Measurements from ENCODE around the gene TAMALIN.

TAMALIN gene

DNA sequence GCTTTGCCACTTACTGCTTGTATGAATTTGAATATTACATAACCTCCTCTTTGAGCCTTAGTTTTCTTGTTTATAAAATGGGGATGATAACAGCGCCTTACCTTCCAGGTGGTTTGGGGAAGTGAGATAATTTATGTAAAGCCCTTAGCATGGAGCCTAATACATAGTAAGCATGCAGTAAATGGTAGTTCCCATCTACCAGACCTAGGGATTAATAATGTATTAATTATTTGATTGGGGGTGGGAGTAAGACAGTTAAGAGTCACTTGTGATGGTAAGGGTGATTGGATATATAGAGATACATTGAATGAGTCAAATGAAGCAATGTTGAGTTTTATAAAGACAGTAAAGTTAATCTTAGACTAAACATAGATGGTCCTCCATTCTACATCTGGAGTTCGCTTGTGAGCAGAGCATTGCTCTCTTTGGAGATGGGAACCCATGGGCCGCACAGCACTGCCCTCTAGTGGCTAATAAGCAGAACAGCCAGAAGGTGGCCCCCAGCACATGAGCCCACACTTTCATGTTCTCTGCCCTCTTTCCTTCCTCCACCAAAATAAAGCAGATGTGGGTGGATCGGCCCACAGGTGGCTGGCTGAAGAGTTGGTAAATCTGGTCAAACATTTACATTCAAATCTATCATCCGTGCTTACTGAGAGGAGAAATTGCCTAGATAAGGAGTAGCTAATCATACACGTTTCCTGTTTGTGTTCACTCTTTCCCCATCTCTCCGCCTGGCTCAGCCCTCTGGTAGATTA lies 26.5 kb upstream of the TAMALIN start:
- in situ Hi-C loops (cut with HindIII; ENCODE audit: low sequenced_read_pairs) = no loop called here

DNA sequence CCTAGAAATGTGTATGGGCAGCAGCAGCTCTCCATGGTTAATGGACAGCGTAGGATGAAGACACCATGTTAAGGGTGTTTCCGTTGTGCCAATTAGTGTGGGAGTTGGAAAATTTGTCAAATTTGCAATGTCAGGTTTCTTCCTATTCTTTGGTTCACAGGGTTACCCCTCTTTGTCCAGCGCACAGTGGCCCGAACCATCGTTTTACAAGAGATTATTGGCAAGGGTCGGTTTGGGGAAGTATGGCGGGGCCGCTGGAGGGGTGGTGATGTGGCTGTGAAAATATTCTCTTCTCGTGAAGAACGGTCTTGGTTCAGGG lies 26.0 kb upstream of the TAMALIN start:
- in situ Hi-C loops (cut with HindIII; ENCODE audit: low sequenced_read_pairs) = no loop called here

DNA sequence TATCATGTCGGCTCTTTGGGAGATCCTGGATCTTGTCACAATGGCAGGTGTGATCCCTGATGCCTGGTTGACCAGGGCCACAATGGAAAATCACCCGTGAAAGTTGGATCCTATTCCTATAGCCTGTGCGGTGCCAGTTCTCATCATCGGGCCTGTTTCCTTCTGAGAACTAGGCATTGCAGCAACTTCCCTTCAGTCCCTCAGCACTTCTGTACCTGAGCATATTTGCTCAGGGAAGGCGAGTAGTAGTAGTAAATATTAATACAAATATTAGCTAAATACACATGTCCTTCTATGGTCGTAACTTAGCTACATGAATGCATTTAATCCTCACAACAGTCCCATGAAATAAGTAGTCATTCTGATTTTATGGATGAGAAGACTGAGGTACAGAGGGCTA lies 22.1 kb upstream of the TAMALIN start:
- in situ Hi-C loops (cut with HindIII; ENCODE audit: low sequenced_read_pairs) = no loop called here

DNA sequence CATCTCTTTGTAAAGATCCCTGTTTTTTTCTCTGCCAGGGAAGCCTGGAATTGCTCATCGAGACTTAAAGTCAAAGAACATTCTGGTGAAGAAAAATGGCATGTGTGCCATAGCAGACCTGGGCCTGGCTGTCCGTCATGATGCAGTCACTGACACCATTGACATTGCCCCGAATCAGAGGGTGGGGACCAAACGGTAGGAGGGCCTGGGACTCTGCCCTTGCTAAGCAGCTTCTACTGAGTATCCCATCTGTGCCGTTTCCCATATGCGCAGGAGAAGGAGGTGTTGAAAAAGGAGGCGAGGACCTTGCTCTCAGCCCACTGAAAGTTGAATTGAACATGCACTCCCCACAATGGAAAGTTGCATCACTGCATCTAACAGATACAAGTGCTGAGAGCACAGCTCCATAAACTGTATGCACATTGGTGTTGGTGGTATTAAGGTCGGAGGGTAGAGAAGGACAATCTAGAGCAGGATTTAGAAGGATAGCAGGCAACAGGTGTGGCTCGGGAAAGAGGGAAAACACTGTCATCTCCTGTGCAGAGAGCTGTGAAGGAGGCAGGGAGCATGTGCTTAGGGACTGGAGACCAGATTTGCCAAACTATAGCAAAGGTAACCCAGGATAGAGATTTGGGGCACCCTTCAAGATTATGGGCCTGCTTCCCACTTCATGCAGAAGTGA lies 21.5 kb upstream of the TAMALIN start:
- in situ Hi-C loops (cut with HindIII; ENCODE audit: low sequenced_read_pairs) = no loop called here

DNA sequence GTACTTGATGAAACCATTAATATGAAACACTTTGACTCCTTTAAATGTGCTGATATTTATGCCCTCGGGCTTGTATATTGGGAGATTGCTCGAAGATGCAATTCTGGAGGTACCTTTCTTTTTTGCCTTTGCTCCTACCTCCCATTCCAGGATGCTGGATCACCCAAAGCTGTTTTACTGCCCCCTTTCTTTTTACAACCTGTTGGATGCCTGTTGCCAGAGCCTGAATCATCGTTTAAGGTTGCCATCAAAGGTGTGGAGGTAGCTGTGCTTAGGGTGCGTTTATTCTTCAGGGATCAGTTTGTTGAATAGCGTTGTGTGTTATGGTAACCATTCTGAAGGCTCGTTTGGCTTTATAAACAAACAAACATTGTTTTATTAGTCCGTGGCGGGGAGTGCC lies 19.9 kb upstream of the TAMALIN start:
- in situ Hi-C loops (cut with HindIII; ENCODE audit: low sequenced_read_pairs) = no loop called here

DNA sequence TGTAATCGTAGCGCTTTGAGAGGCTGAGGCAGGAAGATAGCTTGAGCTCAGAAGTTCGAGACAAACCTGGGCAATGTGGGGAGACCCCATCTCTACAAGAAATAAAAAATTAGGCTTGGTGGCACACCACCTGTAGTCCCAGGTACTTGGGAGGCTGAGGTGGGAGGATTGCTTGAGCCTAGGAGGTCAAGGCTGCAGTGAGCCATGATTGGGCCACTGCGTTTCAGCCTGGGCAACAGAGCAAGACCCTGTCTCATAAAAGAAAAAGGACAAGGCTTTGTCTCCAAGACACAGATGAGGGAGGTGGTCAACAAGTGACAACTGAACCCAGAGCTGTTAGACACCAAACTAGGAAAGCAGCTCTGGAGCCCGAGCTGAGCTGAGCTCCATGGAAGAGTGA lies 14.5 kb upstream of the TAMALIN start:
- in situ Hi-C loops (cut with HindIII; ENCODE audit: low sequenced_read_pairs) = no loop called here

DNA sequence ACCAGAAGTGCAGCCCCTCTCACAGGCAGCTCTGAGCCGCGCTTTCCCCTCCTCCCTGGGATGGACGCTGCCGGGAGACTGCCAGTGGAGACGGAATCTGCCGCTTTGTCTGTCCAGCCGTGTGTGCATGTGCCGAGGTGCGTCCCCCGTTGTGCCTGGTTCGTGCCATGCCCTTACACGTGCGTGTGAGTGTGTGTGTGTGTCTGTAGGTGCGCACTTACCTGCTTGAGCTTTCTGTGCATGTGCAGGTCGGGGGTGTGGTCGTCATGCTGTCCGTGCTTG lies 12.3 kb upstream of the TAMALIN start:
- in situ Hi-C loops (cut with HindIII; ENCODE audit: low sequenced_read_pairs) = no loop called here

DNA sequence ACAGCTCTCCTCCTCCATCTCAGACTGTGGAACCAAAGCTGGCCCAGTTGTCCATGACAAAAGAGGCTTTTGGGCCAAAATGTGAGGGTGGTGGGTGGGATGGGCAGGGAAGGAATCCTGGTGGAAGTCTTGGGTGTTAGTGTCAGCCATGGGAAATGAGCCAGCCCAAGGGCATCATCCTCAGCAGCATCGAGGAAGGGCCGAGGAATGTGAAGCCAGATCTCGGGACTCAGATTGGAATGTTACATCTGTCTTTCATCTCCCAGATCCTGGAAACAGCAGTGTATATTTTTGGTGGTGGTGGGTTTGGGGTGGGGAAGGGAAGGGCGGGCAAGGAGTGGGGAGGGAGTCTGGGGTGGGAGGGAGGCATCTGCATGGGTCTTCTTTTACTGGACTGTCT lies 11.8 kb upstream of the TAMALIN start:
- in situ Hi-C loops (cut with HindIII; ENCODE audit: low sequenced_read_pairs) = no loop called here

DNA sequence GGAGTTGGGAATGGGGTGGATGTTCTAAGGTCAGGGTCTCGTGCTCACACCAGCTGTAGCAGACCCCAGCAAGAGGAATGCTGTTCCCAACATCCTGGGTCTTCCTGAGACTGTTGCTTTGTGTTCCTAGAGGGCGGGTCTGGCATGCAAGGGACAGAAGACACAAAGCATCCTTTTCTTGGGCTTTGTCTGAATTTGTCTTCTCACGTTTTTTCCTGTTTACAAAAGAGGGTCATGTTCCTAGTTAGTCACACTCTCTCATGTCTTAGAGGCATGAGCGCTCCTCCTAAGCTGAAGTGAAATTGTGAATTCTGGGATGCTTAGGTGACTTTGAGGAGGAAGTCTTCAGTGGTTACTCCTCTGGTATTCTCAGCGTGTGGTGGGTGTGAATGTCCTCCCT lies 9.6 kb upstream of the TAMALIN start:
- in situ Hi-C loops (cut with HindIII; ENCODE audit: low sequenced_read_pairs) = no loop called here

DNA sequence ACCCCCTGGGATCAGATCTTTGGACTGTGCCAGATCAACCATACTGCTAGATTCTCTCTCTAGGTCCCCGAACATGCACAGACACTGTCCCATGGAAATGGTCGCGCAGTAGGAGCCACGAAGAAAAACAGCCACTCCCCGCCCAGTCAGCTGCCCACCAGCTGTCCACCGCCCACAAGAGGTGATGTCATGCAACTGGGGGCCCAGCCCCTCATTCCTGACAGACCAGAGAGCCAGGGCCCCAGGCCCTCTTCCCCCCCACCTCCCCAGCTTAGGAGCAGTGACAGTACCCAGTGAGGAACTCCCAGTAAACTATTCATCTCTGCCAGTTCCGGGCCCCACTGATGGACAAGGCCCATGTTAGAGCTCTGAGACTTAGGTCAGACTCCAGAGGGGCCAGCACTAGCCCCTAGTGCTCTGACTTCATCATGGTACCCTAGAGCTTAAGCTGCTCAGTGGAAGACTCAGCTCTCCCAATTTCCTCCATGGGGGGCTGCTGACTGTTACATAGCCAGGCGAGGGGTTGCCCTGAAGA lies 3.7 kb upstream of the TAMALIN start:
- in situ Hi-C loops (cut with HindIII; ENCODE audit: low sequenced_read_pairs) = no loop called here

DNA sequence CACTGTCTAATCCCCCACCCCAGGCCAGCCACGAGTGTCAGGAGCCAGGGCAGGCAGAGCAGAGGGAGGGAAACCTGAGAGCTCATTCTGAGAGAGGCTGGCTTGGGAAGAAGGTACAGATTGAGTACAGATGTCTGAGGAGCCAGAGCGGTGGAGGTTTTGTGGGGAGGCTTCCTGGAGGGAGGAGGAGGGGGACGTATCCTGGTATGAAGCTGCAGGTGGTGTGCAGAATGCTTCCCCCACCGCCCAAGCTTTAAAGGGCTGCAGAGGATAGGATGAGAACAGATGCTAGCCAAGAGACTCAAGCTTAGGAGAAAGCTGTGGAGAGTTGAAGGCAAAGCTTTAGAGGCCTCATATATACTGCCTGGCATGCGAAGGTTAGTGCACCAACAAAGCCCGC lies 3.2 kb upstream of the TAMALIN start:
- in situ Hi-C loops (cut with HindIII; ENCODE audit: low sequenced_read_pairs) = no loop called here

DNA sequence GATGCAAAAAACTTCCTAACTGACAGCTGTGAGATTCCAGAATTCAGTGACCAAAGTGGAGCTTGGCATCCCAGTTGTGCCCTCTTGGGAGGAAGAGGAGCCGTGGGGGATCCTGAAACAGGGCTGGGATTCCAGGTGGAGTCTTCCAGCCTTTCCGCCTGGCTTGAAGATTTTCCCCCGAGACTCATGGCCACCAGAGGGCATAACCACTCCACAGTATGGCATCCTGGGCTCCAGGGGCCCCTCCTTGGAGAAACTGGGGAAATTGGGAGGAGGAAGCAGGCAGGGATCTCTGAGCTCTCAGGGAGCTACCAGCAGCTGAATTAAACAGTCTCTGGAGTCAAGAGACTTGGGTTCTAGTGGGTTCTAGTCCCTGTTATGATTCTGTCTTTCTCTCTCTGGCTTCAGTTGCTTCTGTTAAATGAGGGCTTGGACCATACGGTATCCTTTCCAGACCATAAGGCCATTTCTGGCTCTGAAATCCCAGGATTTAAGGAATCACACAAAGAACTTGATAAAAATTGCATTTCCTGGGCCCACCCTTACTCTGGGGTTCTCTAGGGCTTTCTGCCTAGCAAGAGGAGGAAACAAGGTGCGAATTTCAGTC lies 2.6 kb upstream of the TAMALIN start:
- in situ Hi-C loops (cut with HindIII; ENCODE audit: low sequenced_read_pairs) = no loop called here

DNA sequence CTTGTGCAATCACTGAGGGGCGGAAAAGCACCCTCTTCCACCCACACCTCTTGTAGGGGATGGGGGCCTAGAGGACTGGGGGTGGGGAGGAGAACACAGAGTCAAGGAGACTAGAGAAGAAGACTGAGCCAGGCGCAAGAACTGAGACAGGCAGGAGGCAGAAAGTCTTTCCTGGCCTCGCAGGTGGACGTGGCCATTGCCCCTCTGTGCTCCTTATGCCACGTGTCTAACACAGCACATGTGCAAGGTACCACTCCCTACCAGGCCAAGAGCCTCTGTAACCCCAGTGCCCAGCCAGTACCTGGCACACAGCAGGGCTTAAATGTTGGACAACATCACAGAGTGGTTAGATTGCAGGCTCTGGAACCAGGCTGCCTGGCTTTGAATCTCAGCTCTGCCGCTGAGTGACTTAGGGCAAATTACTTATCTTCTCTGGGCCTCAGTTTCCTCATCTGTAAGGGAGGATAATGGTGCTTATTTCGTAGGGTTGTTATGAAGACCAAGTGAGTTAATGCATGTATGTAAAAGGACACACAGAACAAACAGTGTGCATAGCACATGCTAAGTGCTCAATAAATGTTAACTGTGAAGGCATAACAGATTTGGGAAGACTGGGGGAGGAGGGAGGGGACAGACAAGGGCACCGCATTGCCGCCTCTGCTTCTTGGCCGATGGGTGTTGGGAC lies 1.4 kb upstream of the TAMALIN start:
- in situ Hi-C loops (cut with HindIII; ENCODE audit: low sequenced_read_pairs) = no loop called here

DNA sequence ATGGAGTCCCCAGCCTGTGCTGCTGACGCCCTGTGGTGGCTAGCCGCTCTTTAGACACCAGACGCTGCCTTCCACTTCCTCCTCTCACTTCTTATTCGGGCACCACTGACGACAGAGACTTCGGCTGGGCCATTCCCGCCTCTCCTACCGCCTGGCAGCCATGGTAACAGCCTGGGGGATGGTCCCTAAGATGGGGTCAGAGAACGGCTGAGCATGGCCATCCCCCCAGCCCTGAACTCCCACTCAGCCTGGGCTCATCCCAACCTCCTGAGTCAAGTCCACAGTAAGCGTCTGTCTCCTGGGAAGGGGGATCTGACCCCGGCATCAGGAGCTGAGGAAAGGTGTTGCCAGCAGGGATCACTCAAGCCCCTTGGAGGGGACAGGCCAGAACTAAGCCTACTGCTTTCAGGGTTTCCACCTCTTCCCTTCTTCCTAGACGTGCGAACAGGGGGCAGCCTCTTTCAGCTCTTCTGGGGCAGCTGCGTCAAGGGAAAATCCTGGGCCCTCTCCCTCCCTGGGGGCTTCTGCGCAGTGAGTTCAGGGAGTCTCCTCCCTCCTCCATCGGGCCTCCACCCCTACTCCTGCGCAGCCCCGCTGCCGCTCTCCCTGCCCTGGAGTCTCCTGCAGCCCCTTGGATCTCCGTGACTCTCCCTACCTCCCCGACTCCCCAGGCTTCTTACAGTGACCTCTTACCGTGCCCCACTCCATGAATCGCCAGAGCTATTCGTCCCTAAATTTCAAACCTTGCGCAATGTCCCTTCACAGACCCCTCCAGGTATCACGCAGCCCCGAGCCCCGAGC lies 643 bp upstream of the TAMALIN start:
- in situ Hi-C loops (cut with HindIII; ENCODE audit: low sequenced_read_pairs) = no loop called here

DNA sequence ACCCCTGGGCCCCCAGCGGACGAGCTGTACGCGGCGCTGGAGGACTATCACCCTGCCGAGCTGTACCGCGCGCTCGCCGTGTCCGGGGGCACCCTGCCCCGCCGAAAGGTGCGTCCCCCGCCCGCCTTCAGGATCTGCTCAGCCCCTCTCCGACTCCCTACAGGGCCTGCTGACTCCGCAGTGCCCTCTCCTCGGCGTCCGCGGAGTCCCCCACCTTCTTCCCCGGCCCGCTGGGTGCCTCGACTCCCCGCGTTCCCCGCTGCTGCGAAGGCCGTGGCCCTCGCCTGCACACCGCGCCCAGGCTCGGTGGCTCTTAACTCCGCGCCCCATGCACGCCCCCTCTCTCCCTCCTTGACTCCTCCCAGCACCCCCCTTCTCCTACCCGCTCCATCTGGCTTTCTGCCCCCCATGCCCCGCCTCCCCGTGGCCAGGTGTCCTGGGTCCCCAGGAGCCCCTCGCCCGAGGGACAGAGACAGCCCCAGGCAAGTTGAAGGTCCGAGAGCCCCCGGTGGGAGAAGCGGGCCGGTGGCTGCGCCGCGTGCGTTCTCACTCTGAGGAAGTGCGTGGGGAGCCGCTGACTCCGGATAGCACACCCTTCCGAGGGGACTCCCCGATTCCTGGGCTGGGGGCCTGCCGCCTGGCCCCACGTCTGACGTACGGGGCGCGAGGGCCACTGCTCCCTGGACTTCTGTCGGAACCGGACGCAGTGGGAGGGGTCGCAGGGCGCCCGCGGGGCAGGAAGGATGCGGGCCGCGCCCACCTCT lies 594 bp downstream of the TAMALIN start:
- in situ Hi-C loops (cut with HindIII; ENCODE audit: low sequenced_read_pairs) = no loop called here

DNA sequence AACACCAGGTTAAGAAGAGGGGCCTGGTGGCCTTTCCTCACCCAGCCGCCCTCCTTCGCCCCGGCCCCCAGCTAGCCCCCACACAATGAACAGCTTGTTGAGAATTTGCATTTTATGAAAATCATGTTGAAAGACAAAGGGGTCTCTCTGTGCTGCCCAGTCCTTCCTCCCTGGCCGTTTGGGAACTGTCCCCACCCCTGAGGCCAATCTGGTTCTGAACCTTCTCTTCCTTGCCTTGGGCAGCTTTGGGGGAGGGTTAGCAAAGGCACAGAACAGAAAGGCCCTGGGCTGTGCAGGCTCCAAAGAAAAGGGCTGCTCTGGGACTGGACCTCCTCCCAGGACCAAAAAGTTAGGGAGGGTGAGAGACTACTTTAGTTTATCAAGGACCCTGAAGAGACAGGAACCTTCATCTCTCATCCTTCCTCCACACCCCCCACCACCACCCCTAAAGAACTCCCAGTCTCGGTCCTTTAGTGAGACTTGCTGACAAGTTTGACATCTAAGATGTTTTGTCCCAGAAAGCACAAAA lies 1.3 kb downstream of the TAMALIN start:
- in situ Hi-C loops (cut with HindIII; ENCODE audit: low sequenced_read_pairs) = no loop called here

DNA sequence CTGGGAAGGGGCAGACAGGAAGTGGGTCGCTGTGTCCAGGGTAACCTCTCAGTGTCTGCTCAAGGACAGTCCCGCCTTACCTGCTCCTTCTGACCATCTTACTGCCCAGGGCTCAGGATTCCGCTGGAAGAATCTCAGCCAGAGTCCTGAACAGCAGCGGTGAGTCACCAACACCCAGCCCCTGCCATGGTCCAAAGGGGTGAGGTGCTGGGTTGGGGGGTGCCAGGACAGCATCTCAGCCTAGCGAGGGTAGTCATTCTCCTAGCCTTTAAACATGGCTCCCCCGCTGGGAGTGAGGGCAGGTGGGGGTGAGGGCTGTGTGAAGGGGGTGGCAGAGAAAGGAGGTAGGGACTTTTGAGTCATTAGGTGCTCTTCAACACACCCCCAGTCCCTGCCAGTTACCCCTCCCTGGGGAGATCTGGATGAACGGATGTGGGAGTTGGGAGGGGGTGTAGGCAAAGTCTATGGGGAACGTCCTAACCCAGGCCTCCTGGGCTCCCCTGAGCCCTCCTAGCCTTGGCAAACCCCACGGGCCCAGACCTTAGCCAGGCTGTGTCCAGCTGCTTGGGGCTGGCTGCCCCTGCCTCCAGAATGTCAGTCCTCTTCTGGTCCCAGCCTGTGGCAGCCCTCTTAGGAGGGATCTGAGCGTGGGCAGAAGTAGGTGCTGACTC lies 2.5 kb downstream of the TAMALIN start:
- in situ Hi-C loops (cut with HindIII; ENCODE audit: low sequenced_read_pairs) = no loop called here

DNA sequence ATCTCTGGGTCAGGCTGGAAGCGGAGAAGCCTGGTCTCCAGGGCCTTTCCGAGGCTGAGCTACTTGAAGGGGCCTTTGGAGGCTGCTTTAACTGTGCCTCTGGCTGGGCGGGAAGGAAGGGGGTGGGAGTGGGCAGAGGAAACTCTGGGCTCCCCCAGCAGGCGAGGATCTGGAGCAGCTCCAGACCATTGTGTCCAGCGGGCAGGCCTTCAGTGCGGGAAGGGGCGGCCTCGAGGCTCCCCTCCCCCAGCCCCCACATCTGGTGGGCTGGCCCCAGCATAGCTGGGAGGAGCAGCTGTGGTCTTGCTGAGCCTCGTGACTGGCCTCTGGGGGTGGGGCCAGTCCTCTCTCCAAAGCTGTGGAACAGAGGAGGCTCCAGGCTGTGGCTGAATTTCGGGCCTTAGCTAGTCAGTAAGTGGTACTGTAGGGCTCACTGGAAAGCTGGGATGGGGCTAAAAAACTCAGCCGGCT lies 3.4 kb downstream of the TAMALIN start:
- in situ Hi-C loops (cut with HindIII; ENCODE audit: low sequenced_read_pairs) = no loop called here

Measured in endothelial cell of hepatic sinusoid (primary cell).